GM21423 (cell line): ENCODE results near the gene ZSWIM3.

Experiments
- ATAC-seq: cut with Tn5 transposase; IDR thresholded peaks from one replicate; pipeline ENCODE4 v1.9.1; 2021; ENCODE audit warnings: mild to moderate bottlenecking, moderate library complexity; ENCODE audit not compliant: unreplicated experiment

The ZSWIM3 gene

GRCh38 chr20:45832619-45833018 is 24.8 kb upstream of the ZSWIM3 start:
- ATAC-seq, result no peak

GRCh38 chr20:45833030-45833882 is 24.2 kb upstream of the ZSWIM3 start, which contains the start of gene SNX21:
TSS of gene SNX21 (plus strand) at chr20:45833799. CDS start at chr20:45833920, 121 bp downstream.
- ATAC-seq, result no peak

GRCh38 chr20:45833883-45834796 is 23.3 kb upstream of the ZSWIM3 start:
- no peak for ATAC-seq

- no peak for ATAC-seq
These were observed 22.6 kb upstream of the ZSWIM3 start for GRCh38 chr20:45834797-45835161.

- no peak for ATAC-seq
These were observed 22.1 kb upstream of the ZSWIM3 start for GRCh38 chr20:45835329-45835765.

GRCh38 chr20:45835825-45836224 is 21.6 kb upstream of the ZSWIM3 start:
- ATAC-seq, result no peak

GRCh38 chr20:45836841-45837240 is 20.6 kb upstream of the ZSWIM3 start:
- ATAC-seq, result no peak

GRCh38 chr20:45840700-45841198 is 16.7 kb upstream of the ZSWIM3 start:
- no peak for ATAC-seq

GRCh38 chr20:45841407-45842129 is 15.8 kb upstream of the ZSWIM3 start:
- ATAC-seq, result no peak

- ATAC-seq, result peak; percentile 55
These were observed 15.1 kb upstream of the ZSWIM3 start for GRCh38 chr20:45842169-45842812.

- no peak for ATAC-seq
These were observed 13.9 kb upstream of the ZSWIM3 start for GRCh38 chr20:45843506-45843905.

- ATAC-seq, result no peak
These were observed 12.0 kb upstream of the ZSWIM3 start for GRCh38 chr20:45845452-45845851.

GRCh38 chr20:45848421-45848820 is 9.0 kb upstream of the ZSWIM3 start:
- no peak for ATAC-seq

- no peak for ATAC-seq
These were observed 8.3 kb upstream of the ZSWIM3 start for GRCh38 chr20:45848969-45849582.

GRCh38 chr20:45850238-45850637 is 7.2 kb upstream of the ZSWIM3 start:
- ATAC-seq, result no peak

GRCh38 chr20:45850926-45851325 is 6.5 kb upstream of the ZSWIM3 start:
- ATAC-seq, result no peak

GRCh38 chr20:45851501-45851900 is 5.9 kb upstream of the ZSWIM3 start:
- ATAC-seq, result no peak

GRCh38 chr20:45852326-45852725 is 5.1 kb upstream of the ZSWIM3 start:
- ATAC-seq, result no peak

- no peak for ATAC-seq
These were observed 3.9 kb upstream of the ZSWIM3 start for GRCh38 chr20:45853484-45853883.

GRCh38 chr20:45857882-45858216 is 435 bp downstream of the ZSWIM3 start:
- peak; percentile 16 for ATAC-seq
